Endothelial cell of umbilical vein (primary cell): Measurements from ENCODE around the gene NCEH1. TPM values are rescaled to one million over a fixed set of nuclear protein-coding genes. Genes with fewer than 3 reads are reported as not detected.

Source experiments
- BruUV-seq: library from RNA; stranded (reverse); fragments of 400-500 nt; replicated peaks from 2 replicates; lab custom pipeline; 2021; lab: Mats Ljungman, UMichigan
- CTCF ChIA-PET: fragments of 300-600, 350-600 bp; sonication (Branson Sonifier 250); formaldehyde crosslinking; loops from one replicate; lab custom pipeline; 2021; ENCODE audit warnings: antibody characterized with exemption, inconsistent platforms; lab: Charles Lee
- POLR2A ChIA-PET: fragments of 300-600, 350-600 bp; sonication (Branson Sonifier 250); formaldehyde crosslinking; loops from one replicate; lab custom pipeline; 2021; ENCODE audit warnings: antibody characterized with exemption, inconsistent platforms; lab: Charles Lee
- DNase-seq: peaks from one replicate; pipeline ENCODE4 v3.0.0-alpha.2; 2011; ENCODE audit warnings: low read depth, low spot score
- FAIRE-seq: peaks from 2 replicates; lab custom pipeline; 2011; peaks lifted over from hg19 to GRCh38; lab: Jason Lieb, UNC
- H2AFZ ChIP-seq: 2 replicates; pipeline ENCODE4 v1.6.0; 2012; ENCODE audit warnings: low read depth, low read length, control low read depth, inconsistent platforms
- H3K27ac ChIP-seq: 2 replicates; pipeline ENCODE4 v1.5.1; 2011; ENCODE audit warnings: low read depth, mild to moderate bottlenecking, control low read depth, low read length, moderate library complexity; ENCODE audit not compliant: insufficient read depth
- H3K27me3 ChIP-seq, 2 experiments: 2 replicates each; pipeline versions ENCODE4 v1.6.0 to v1.6.1; 2011; ENCODE audit warnings: low read length in 2 of 2, mixed read lengths in 1 of 2; ENCODE audit not compliant: control insufficient read depth in 2 of 2, insufficient read depth in 2 of 2
- H3K36me3 ChIP-seq, 2 experiments: 2 replicates in 1 of 2; 3 replicates in 1 of 2; pipeline ENCODE4 v1.5.1; 2011; ENCODE audit warnings: low read length in 2 of 2, mild to moderate bottlenecking in 1 of 2, moderate library complexity in 1 of 2; ENCODE audit not compliant: control insufficient read depth in 2 of 2, insufficient read depth in 2 of 2; ENCODE audit errors: extremely low read depth in 1 of 2
- H3K4me1 ChIP-seq: 3 replicates; pipeline ENCODE4 v1.5.1; 2011; ENCODE audit warnings: mild to moderate bottlenecking, low read length; ENCODE audit not compliant: control insufficient read depth, insufficient read depth; ENCODE audit errors: extremely low read depth
- H3K4me2 ChIP-seq: 2 replicates; pipeline ENCODE4 v1.6.1; 2011; ENCODE audit warnings: low read length, control low read depth, mixed read lengths; ENCODE audit not compliant: insufficient read depth
- H3K4me3 ChIP-seq, 3 experiments: fragments of 200-600 bp in 1 of 3; sonication (generic), shearing (Covaris generic) in 1 of 3; replicated peaks in 1 of 3; 2 replicates each; pipeline ENCODE4 v1.5.1; 2011 to 2016; ENCODE audit warnings: control low read depth in 3 of 3, low read length in 3 of 3, mild to moderate bottlenecking in 2 of 3, inconsistent platforms in 1 of 3, low read depth in 1 of 3, moderate library complexity in 1 of 3; ENCODE audit not compliant: insufficient read depth in 1 of 3
- H3K79me2 ChIP-seq: 2 replicates; pipeline ENCODE4 v1.6.0; 2012; ENCODE audit warnings: low read length, inconsistent platforms; ENCODE audit not compliant: control insufficient read depth, insufficient read depth
- H3K9ac ChIP-seq: replicated peaks from 2 replicates; pipeline ENCODE3; 2011; ENCODE audit warnings: low read length, control low read depth; ENCODE audit not compliant: insufficient read depth; ENCODE audit errors: extremely low read depth
- H3K9me1 ChIP-seq: replicated peaks from 3 replicates; pipeline ENCODE4 v1.6.0; 2011; ENCODE audit warnings: mild to moderate bottlenecking, low read length; ENCODE audit not compliant: control insufficient read depth, insufficient read depth; ENCODE audit errors: extremely low read depth
- H3K9me3 ChIP-seq: replicated peaks from 2 replicates; pipeline ENCODE4 v1.5.1; 2012; ENCODE audit warnings: low read length, inconsistent platforms; ENCODE audit not compliant: control insufficient read depth, insufficient read depth
- H4K20me1 ChIP-seq: replicated peaks from 2 replicates; pipeline ENCODE3; 2011; ENCODE audit warnings: mild to moderate bottlenecking, low read length; ENCODE audit not compliant: control insufficient read depth, insufficient read depth; ENCODE audit errors: extremely low read depth
- EZH2 ChIP-seq: IDR thresholded peaks from 2 replicates; pipeline ENCODE4 v1.6.1; 2012; ENCODE audit warnings: borderline replicate concordance, low read depth, mild to moderate bottlenecking, moderate library complexity, low read length, inconsistent platforms; ENCODE audit not compliant: severe bottlenecking
- FOS ChIP-seq: IDR thresholded peaks from 2 replicates; pipeline ENCODE4 v1.6.1; 2011; ENCODE audit warnings: mild to moderate bottlenecking, low read length, moderate library complexity, borderline replicate concordance; ENCODE audit not compliant: insufficient read depth
- GATA2 ChIP-seq: IDR thresholded peaks from 2 replicates; pipeline ENCODE4 v1.7.0; 2011; ENCODE audit warnings: low read depth, mild to moderate bottlenecking, moderate library complexity, mixed read lengths, low read length; ENCODE audit not compliant: insufficient read length, insufficient read depth
- JUN ChIP-seq: IDR thresholded peaks from 2 replicates; pipeline ENCODE4 v1.6.1; 2011; ENCODE audit warnings: borderline replicate concordance, low read depth; ENCODE audit not compliant: insufficient read length, insufficient read depth
- MYC ChIP-seq: IDR thresholded peaks from one replicate; pipeline ENCODE4 v1.6.1; 2011; ENCODE audit warnings: mild to moderate bottlenecking, low read depth, low read length
- POLR2A ChIP-seq: IDR thresholded peaks from 2 replicates; pipeline ENCODE4 v1.6.1; 2012; ENCODE audit warnings: low read depth, mild to moderate bottlenecking, control low read depth, low read length
- POLR2AphosphoS5 ChIP-seq: IDR thresholded peaks from 2 replicates; pipeline ENCODE4 v1.6.1; 2012; ENCODE audit warnings: low read depth, mild to moderate bottlenecking, control low read depth, low read length, moderate library complexity; ENCODE audit not compliant: insufficient read depth
- dilution Hi-C: fragments of 300-500 bp; cut with MboI; formaldehyde crosslinking; loops from one replicate; pipeline ENCODE4 v1.15.0; 2019; ENCODE audit warnings: low sequenced_read_pairs; ENCODE audit not compliant: extremely low pct_ligation_motif_present
- intact Hi-C: fragments of 100-400 bp; cut with micrococcal nuclease; formaldehyde crosslinking; loops from one replicate; pipeline ENCODE4 v1.10.0; 2022
- polyA plus RNA-seq, 4 experiments: library from polyadenylated mRNA; depleted of rRNA in 3 of 4; stranded (reverse) in 3 of 4; unstranded in 1 of 4; fragments of >200 nt; gene quantifications; 2 replicates each; pipeline versions ENCODE4 v1.2.1 to v1.2.3, GENCODE V29; 2011 to 2012; ENCODE audit warnings: missing spikeins in 1 of 4
- total RNA-seq: library from RNA; stranded (reverse); gene quantifications from 2 replicates; pipeline ENCODE4 v1.2.3, GENCODE V29; 2021
- TF ChIP-seq, protein P1 (sequence below): IDR thresholded peaks from 2 replicates; pipeline ENCODE4 v1.6.1; 2011; ENCODE audit not compliant: insufficient read depth, insufficient read length
- TF ChIP-seq, protein P2 (sequence below), 2 donors: IDR thresholded peaks; 1 replicate in 1 of 2; 2 replicates in 1 of 2; pipeline ENCODE4 v1.5.1; 2011; ENCODE audit warnings: low read length in 2 of 2, mild to moderate bottlenecking in 2 of 2, moderate library complexity in 2 of 2, control low read depth in 1 of 2, inconsistent platforms in 1 of 2, low read depth in 1 of 2; ENCODE audit not compliant: insufficient read depth in 1 of 2; ENCODE audit errors: extremely low read depth in 1 of 2

Gene NCEH1
- total and polyA plus RNA-seq, 2 donors (not counting 3 experiments of a cell fraction or from before 2014, with no cell fraction given) = 10.0 to 20.3 TPM

DNA sequence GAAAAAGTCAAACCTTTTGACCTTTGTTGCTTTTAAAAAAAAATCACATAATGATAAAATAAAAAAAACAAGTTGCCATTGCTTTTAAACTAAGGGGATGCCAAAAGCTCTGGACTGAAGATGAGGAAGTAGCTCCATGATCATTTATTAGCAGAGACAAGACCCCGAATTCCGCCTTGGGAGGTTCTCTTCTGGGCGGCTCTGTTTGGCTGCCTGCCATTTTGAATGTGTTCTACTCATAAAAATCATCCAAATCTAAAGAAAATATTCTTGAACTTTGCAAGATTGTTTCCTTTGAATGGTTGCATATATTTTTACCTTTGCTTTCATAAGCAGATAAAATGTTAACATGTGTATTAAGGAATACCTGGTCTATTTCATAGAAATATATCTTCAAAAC is 63.8 kb downstream of the NCEH1 start:
- CTCF ChIA-PET = interaction anchor here (1.1 to 2.0 kb wide), 5 partner anchors 10 to 186 kb away, joined by 3 to 5 read pairs (median 4); no protein-coding TSS in a partner anchor

More for the DNA sequence above, 63.8 kb downstream of the NCEH1 start:
- Histone ChIP-seq H2AFZ (no peak overlapping the region), H3K4me3 (no peak overlapping the region), H3K79me2 (peaks cover 12% of the 10 kb centered on the region), H3K4me2 (no peak overlapping the region), H3K36me3 (no peaks in the 10 kb centered on the region), H3K9me3 (no peaks in the 10 kb centered on the region), H3K9ac (no peak overlapping the region), H4K20me1 (no peaks in the 10 kb centered on the region), H3K4me1 (peaks cover 11% of the 10 kb centered on the region), H3K9me1 (no peaks in the 10 kb centered on the region), H3K27ac (no peak overlapping the region), H3K27me3 (no peaks in the 10 kb centered on the region)
- FAIRE-seq = no peak
- TF ChIP-seq FOS (no peak), POLR2A (no peak), JUN (no peak), MYC (no peak), POLR2AphosphoS5 (no peak), EZH2 (no peak), GATA2 (no peak)
- TF ChIP-seq, protein P1, sequence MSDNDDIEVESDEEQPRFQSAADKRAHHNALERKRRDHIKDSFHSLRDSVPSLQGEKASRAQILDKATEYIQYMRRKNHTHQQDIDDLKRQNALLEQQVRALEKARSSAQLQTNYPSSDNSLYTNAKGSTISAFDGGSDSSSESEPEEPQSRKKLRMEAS = no peak
- TF ChIP-seq, protein P2, sequence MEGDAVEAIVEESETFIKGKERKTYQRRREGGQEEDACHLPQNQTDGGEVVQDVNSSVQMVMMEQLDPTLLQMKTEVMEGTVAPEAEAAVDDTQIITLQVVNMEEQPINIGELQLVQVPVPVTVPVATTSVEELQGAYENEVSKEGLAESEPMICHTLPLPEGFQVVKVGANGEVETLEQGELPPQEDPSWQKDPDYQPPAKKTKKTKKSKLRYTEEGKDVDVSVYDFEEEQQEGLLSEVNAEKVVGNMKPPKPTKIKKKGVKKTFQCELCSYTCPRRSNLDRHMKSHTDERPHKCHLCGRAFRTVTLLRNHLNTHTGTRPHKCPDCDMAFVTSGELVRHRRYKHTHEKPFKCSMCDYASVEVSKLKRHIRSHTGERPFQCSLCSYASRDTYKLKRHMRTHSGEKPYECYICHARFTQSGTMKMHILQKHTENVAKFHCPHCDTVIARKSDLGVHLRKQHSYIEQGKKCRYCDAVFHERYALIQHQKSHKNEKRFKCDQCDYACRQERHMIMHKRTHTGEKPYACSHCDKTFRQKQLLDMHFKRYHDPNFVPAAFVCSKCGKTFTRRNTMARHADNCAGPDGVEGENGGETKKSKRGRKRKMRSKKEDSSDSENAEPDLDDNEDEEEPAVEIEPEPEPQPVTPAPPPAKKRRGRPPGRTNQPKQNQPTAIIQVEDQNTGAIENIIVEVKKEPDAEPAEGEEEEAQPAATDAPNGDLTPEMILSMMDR (IDR thresholded peaks at IDR 0.05; ENCODE audit: extremely low read depth in 1 of 2, insufficient read depth in 1 of 2, low read depth in 1 of 2, low read length in 2 of 2) = no peak
- dilution Hi-C loops (no loop called here), intact Hi-C loops (no loop called here)
- no TSS peak for BruUV-seq
- POLR2A ChIA-PET = no interaction called here
- DNase-seq = no peak
